Suprapubic skin (tissue), 4 donors: ENCODE measurements around the gene GNAI2.

Experiments used
- POLR2A ChIP-seq, 2 donors: fragments of 450-650 bp; IDR thresholded peaks; one replicate each; pipeline ENCODE4 v1.6.1; 2017; ENCODE audit warnings: antibody characterized with exemption in 2 of 2, mild to moderate bottlenecking in 2 of 2, moderate library complexity in 2 of 2
- POLR2AphosphoS5 ChIP-seq, 3 donors: sonication (generic); formaldehyde crosslinking; IDR thresholded peaks; one replicate each; pipeline ENCODE4 v1.6.1; 2017; ENCODE audit warnings: antibody characterized with exemption in 3 of 3
- TF ChIP-seq, protein P1 (sequence below), 2 donors: fragments of 200-600 bp in 1 of 2; fragments of 450-650 bp in 1 of 2; sonication (generic) in 1 of 2; IDR thresholded peaks; one replicate each; pipeline ENCODE4 v1.5.1; 2016 to 2019; ENCODE audit warnings: antibody characterized with exemption in 2 of 2, mild to moderate bottlenecking in 1 of 2, moderate library complexity in 1 of 2

DNA sequence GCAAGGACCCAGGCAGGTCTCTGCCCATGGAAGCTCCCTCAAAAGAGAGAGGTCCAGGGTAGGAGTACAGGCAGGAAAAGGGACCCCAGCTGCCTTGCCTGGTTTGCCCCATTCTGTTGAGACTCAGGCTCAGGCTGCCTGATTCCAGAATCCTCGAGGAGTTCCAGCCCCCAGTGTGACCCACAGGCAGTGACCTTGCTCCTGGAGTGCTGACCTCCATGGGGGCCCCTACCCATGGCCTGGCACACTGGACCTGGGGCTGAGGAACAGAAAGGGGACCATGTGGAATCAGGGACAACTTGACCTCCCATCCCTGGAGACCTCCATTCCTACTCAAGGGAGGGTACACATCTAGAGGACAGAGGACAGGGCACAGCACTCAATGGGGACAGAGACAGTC, 29.6 kb downstream of the GNAI2 start:
- TF ChIP-seq, protein P1, sequence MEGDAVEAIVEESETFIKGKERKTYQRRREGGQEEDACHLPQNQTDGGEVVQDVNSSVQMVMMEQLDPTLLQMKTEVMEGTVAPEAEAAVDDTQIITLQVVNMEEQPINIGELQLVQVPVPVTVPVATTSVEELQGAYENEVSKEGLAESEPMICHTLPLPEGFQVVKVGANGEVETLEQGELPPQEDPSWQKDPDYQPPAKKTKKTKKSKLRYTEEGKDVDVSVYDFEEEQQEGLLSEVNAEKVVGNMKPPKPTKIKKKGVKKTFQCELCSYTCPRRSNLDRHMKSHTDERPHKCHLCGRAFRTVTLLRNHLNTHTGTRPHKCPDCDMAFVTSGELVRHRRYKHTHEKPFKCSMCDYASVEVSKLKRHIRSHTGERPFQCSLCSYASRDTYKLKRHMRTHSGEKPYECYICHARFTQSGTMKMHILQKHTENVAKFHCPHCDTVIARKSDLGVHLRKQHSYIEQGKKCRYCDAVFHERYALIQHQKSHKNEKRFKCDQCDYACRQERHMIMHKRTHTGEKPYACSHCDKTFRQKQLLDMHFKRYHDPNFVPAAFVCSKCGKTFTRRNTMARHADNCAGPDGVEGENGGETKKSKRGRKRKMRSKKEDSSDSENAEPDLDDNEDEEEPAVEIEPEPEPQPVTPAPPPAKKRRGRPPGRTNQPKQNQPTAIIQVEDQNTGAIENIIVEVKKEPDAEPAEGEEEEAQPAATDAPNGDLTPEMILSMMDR (IDR thresholded peaks at IDR 0.05) = no peak
- no peak for TF ChIP-seq POLR2A (IDR thresholded peaks at IDR 0.05)
- no peak for TF ChIP-seq POLR2AphosphoS5 (IDR thresholded peaks at IDR 0.05)
